PC-9 (cell line): ENCODE results near the gene COL24A1. TPM values are rescaled to one million over a fixed set of nuclear protein-coding genes. Genes with fewer than 3 reads are reported as not detected.

Experiments
- BruUV-seq: library from RNA; stranded (reverse); fragments of 400-500 nt; replicated peaks from 2 replicates; lab custom pipeline; 2021; lab: Mats Ljungman, UMichigan
- CTCF ChIA-PET: fragments of 300-600 bp; sonication (Branson Sonifier 250); formaldehyde crosslinking; loops from one replicate; lab custom pipeline; 2022; ENCODE audit warnings: antibody characterized with exemption; lab: Charles Lee
- POLR2A ChIA-PET: fragments of 300-600 bp; sonication (Branson Sonifier 250); formaldehyde crosslinking; loops from one replicate; lab custom pipeline; 2022; ENCODE audit warnings: antibody characterized with exemption; ENCODE audit not compliant: unreplicated experiment; lab: Charles Lee
- DNase-seq, 2 experiments: peaks; one replicate each; pipeline versions ENCODE4 v3.0.0 to v3.0.0-alpha.2; 2015 to 2022; ENCODE audit warnings: mixed read lengths in 1 of 2
- H2AFZ ChIP-seq: fragments of 200-600 bp; sonication (generic); 2 replicates; pipeline ENCODE4 v1.8.1; 2017; ENCODE audit warnings: antibody characterized with exemption
- H3F3A ChIP-seq: fragments of 200-600 bp; sonication (generic); 2 replicates; pipeline ENCODE4 v1.8.1; 2017; ENCODE audit warnings: antibody characterized with exemption, mild to moderate bottlenecking, low read depth; ENCODE audit not compliant: insufficient read depth
- H3K27ac ChIP-seq: fragments of 200-600 bp; sonication (generic); 2 replicates; pipeline ENCODE4 v1.6.1; 2016; ENCODE audit warnings: mixed run types
- H3K27me3 ChIP-seq: fragments of 200-600 bp; sonication (generic); 2 replicates; pipeline ENCODE4 v1.6.1; 2016; ENCODE audit warnings: low read depth, mixed run types; ENCODE audit not compliant: insufficient read depth
- H3K36me3 ChIP-seq: fragments of 200-600 bp; sonication (generic); 2 replicates; pipeline ENCODE4 v1.6.1; 2016; ENCODE audit warnings: low read depth, mixed run types
- H3K4me1 ChIP-seq: fragments of 200-600 bp; sonication (generic); replicated peaks from 2 replicates; pipeline ENCODE4 v1.6.1; 2016; ENCODE audit warnings: mixed run types; ENCODE audit not compliant: insufficient read depth
- H3K4me2 ChIP-seq: fragments of 200-600 bp; sonication (generic); 2 replicates; pipeline ENCODE4 v1.6.1; 2017; ENCODE audit warnings: mixed run types
- H3K4me3 ChIP-seq: fragments of 200-600 bp; sonication (generic); 2 replicates; pipeline ENCODE4 v1.6.1; 2016; ENCODE audit warnings: mixed run types
- H3K79me2 ChIP-seq: fragments of 200-600 bp; sonication (generic); 2 replicates; pipeline ENCODE4 v1.6.1; 2017; ENCODE audit warnings: low read depth, mixed run types
- H3K9me2 ChIP-seq: fragments of 200-600 bp; sonication (generic); 2 replicates; pipeline ENCODE4 v1.8.1; 2017; ENCODE audit warnings: mild to moderate bottlenecking; ENCODE audit not compliant: insufficient read depth
- H3K9me3 ChIP-seq: fragments of 200-600 bp; sonication (generic); 2 replicates; pipeline ENCODE4 v1.8.1; 2016; ENCODE audit warnings: low read depth; ENCODE audit not compliant: insufficient read depth
- H4K20me1 ChIP-seq: fragments of 200-600 bp; sonication (generic); 2 replicates; pipeline ENCODE4 v1.8.1; 2017; ENCODE audit not compliant: insufficient read depth
- EZH2 ChIP-seq: fragments of 200-600 bp; sonication (generic); IDR thresholded peaks from 2 replicates; pipeline ENCODE4 v1.8.0; 2017; ENCODE audit warnings: antibody characterized with exemption, low read depth
- intact Hi-C: fragments of 100-400 bp; cut with micrococcal nuclease; formaldehyde crosslinking; loops from one replicate; pipeline ENCODE4 v1.10.0; 2022; ENCODE audit not compliant: unreplicated experiment
- total RNA-seq: library from RNA; stranded (reverse); gene quantifications from 2 replicates; pipeline ENCODE4 v1.2.3, GENCODE V29; 2021
- TF ChIP-seq, protein P1 (sequence below): fragments of 200-600 bp; sonication (generic); conservative IDR thresholded peaks from 2 replicates; pipeline ENCODE4 v1.6.1; 2017; ENCODE audit warnings: mixed run types, antibody characterized with exemption, mild to moderate bottlenecking, moderate library complexity

Gene COL24A1
- total RNA-seq, 1 experiment from 2014 or later = 0.15 TPM

GRCh38 chr1:85935234-85935633 is 221.3 kb downstream of the COL24A1 start:
- no TSS peak for BruUV-seq
- no peak overlapping the region for H3K4me2 ChIP-seq
- CTCF ChIA-PET = no interaction called here

GRCh38 chr1:85934516-85934915 is 222.1 kb downstream of the COL24A1 start:
- no peaks in the 10 kb centered on the region for H3K79me2 ChIP-seq
- H3K9me3 ChIP-seq = no peaks in the 10 kb centered on the region
- H3K27ac ChIP-seq = no peak overlapping the region
- no peak overlapping the region for H3K4me2 ChIP-seq
- no peak overlapping the region for H2AFZ ChIP-seq
- no peaks in the 10 kb centered on the region for H3K4me1 ChIP-seq
- TF ChIP-seq EZH2 = no peak
- TF ChIP-seq, protein P1, sequence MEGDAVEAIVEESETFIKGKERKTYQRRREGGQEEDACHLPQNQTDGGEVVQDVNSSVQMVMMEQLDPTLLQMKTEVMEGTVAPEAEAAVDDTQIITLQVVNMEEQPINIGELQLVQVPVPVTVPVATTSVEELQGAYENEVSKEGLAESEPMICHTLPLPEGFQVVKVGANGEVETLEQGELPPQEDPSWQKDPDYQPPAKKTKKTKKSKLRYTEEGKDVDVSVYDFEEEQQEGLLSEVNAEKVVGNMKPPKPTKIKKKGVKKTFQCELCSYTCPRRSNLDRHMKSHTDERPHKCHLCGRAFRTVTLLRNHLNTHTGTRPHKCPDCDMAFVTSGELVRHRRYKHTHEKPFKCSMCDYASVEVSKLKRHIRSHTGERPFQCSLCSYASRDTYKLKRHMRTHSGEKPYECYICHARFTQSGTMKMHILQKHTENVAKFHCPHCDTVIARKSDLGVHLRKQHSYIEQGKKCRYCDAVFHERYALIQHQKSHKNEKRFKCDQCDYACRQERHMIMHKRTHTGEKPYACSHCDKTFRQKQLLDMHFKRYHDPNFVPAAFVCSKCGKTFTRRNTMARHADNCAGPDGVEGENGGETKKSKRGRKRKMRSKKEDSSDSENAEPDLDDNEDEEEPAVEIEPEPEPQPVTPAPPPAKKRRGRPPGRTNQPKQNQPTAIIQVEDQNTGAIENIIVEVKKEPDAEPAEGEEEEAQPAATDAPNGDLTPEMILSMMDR = no peak
- BruUV-seq = no TSS peak
- ChIA-PET CTCF (no interaction called here), POLR2A (no interaction called here)
- no peaks in the 10 kb centered on the region for H3F3A ChIP-seq
- intact Hi-C loops = no loop called here
- no peak overlapping the region for H3K4me3 ChIP-seq
- H4K20me1 ChIP-seq = no peaks in the 10 kb centered on the region
- DNase-seq = no peak
- no peaks in the 10 kb centered on the region for H3K36me3 ChIP-seq
- H3K9me2 ChIP-seq = no peaks in the 10 kb centered on the region
- H3K27me3 ChIP-seq = no peaks in the 10 kb centered on the region

More at GRCh38 chr1:85935234-85935633, 221.3 kb downstream of the COL24A1 start:
- Histone ChIP-seq H3K4me1 (no peaks in the 10 kb centered on the region), H3K27ac (no peak overlapping the region), H3K27me3 (no peaks in the 10 kb centered on the region), H3K36me3 (no peaks in the 10 kb centered on the region), H3K79me2 (no peaks in the 10 kb centered on the region), H2AFZ (no peak overlapping the region), H4K20me1 (no peaks in the 10 kb centered on the region), H3F3A (no peaks in the 10 kb centered on the region), H3K9me2 (no peaks in the 10 kb centered on the region), H3K9me3 (no peaks in the 10 kb centered on the region), H3K4me3 (no peak overlapping the region)
- no peak for DNase-seq
- intact Hi-C loops = no loop called here
- POLR2A ChIA-PET = no interaction called here
- TF ChIP-seq, protein P1 = no peak
- no peak for TF ChIP-seq EZH2

DNA sequence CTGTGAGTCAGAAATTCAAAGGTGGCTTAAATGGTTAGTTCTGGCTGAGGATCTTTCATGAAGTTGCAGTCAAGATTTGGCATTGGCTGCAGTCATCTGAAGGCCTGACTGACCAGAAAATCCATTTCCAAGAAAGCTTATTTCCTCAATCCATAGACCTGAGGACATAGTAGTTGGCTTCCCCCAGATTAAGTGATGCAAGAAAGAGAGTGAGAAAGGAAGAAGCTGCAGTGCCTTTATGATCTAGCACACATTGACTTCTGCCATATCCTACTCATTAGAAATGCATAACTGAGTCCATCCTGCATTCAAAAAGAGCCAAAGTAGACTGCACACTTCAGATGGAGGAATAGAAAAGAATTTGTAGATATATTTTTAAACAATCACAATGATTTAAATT is 222.6 kb downstream of the COL24A1 start:
- no peak overlapping the region for H3K27ac ChIP-seq
- no peaks in the 10 kb centered on the region for H3K4me1 ChIP-seq
- no peak overlapping the region for H3K4me3 ChIP-seq
- DNase-seq = no peak
- POLR2A ChIA-PET = no interaction called here
- CTCF ChIA-PET = no interaction called here
- no peak overlapping the region for H3K4me2 ChIP-seq
- intact Hi-C loops = no loop called here
- no peaks in the 10 kb centered on the region for H3F3A ChIP-seq
- H3K9me2 ChIP-seq = no peaks in the 10 kb centered on the region
- no TSS peak for BruUV-seq
- H4K20me1 ChIP-seq = no peaks in the 10 kb centered on the region
- H3K9me3 ChIP-seq = no peaks in the 10 kb centered on the region
- TF ChIP-seq, protein P1 = no peak
- no peak for TF ChIP-seq EZH2
- H3K27me3 ChIP-seq = no peaks in the 10 kb centered on the region
- no peak overlapping the region for H2AFZ ChIP-seq
- no peaks in the 10 kb centered on the region for H3K79me2 ChIP-seq
- no peaks in the 10 kb centered on the region for H3K36me3 ChIP-seq
